Kidney epithelial cell (primary cell): ENCODE measurements around the gene RGS10. TPM values are rescaled to one million over a fixed set of nuclear protein-coding genes. Genes with fewer than 3 reads are reported as not detected.

Experiments used
- DNase-seq: peaks from one replicate; pipeline ENCODE4 v3.0.0-alpha.2; 2010; ENCODE audit warnings: low read depth
- H3K27me3 ChIP-seq: 2 replicates; pipeline ENCODE4 v1.6.0; 2011; ENCODE audit warnings: low read length; ENCODE audit not compliant: control insufficient read depth, insufficient read depth
- H3K36me3 ChIP-seq: 2 replicates; pipeline ENCODE4 v1.5.1; 2011; ENCODE audit warnings: low read length; ENCODE audit not compliant: control insufficient read depth, insufficient read depth
- H3K4me3 ChIP-seq: 2 replicates; pipeline ENCODE4 v1.5.1; 2011; ENCODE audit warnings: low read depth, mild to moderate bottlenecking, control low read depth, low read length
- CTCF ChIP-seq: IDR thresholded peaks from 2 replicates; pipeline ENCODE4 v1.5.1; 2011; ENCODE audit warnings: mild to moderate bottlenecking, moderate library complexity, low read length, control low read depth, inconsistent platforms; ENCODE audit not compliant: insufficient read depth, poor library complexity, severe bottlenecking
- total RNA-seq: library from RNA; depleted of rRNA; stranded (reverse); fragments of >200 nt; gene quantifications from 2 replicates; pipeline ENCODE4 v1.2.3, GENCODE V29; 2015

RGS10 gene
- total RNA-seq, 1 donor from 2014 or later, result 43.7 TPM

- no peak for DNase-seq
- peaks cover 8% of the 10 kb centered on the region for H3K27me3 ChIP-seq
- TF ChIP-seq CTCF, result no peak
These were observed 79.7 kb downstream of the RGS10 start for GRCh38 chr10:119462773-119463172.

GRCh38 chr10:119461923-119462322 lies 80.6 kb downstream of the RGS10 start:
- no peak for TF ChIP-seq CTCF
- Histone ChIP-seq H3K4me3 (no peak overlapping the region), H3K36me3 (no peaks in the 10 kb centered on the region), H3K27me3 (peaks cover 8% of the 10 kb centered on the region)
- DNase-seq, result no peak

More at GRCh38 chr10:119462773-119463172, 79.7 kb downstream of the RGS10 start:
- Histone ChIP-seq H3K36me3 (no peaks in the 10 kb centered on the region), H3K4me3 (no peak overlapping the region)

- TF ChIP-seq CTCF, result peak; percentile 7
- peaks cover 9% of the 10 kb centered on the region for H3K27me3 ChIP-seq
- H3K36me3 ChIP-seq, result no peaks in the 10 kb centered on the region
- no peak overlapping the region for H3K4me3 ChIP-seq
- peak; percentile 56 for DNase-seq
These were observed 81.1 kb downstream of the RGS10 start for GRCh38 chr10:119461380-119461779.

- no peak for TF ChIP-seq CTCF
- DNase-seq, result no peak
- no peak overlapping the region for H3K4me3 ChIP-seq
- H3K36me3 ChIP-seq, result no peaks in the 10 kb centered on the region
- H3K27me3 ChIP-seq, result peaks cover 8% of the 10 kb centered on the region
These were observed 81.9 kb downstream of the RGS10 start for GRCh38 chr10:119460369-119461195.

- Histone ChIP-seq H3K4me3 (no peak overlapping the region), H3K27me3 (peaks cover 5% of the 10 kb centered on the region), H3K36me3 (no peaks in the 10 kb centered on the region)
- TF ChIP-seq CTCF, result no peak
- no peak for DNase-seq
These were observed 82.7 kb downstream of the RGS10 start for GRCh38 chr10:119459681-119460340.
